ENCODE results near the gene KCNJ15. TPM values are rescaled to one million over a fixed set of nuclear protein-coding genes. Genes with fewer than 3 reads are reported as not detected.

The KCNJ15 gene
- total RNA-seq, 1 donor from 2014 or later: 27.5 TPM

DNA sequence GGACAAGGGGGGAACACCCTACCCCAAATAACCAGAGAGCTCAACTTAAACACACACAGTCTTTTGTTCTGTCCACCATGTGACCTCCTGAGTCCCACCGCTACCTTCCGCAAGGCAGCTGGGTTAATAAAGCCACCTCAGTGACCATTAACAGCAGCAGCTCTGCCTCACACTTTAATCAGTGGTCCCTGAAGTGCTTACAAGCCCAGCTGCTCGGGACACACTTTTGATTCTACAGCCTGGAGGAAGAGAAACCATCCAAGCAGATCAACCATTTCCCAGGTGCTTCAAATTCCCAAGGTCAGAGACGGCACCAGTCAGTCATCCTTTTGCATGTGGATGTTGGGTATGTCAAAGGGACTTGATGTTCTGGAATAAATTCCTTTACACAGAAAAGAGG is 70.1 kb downstream of the KCNJ15 start:
- Histone ChIP-seq H3K27me3 (ENCODE audit: control insufficient read depth, insufficient read depth, low read length) (no peaks in the 10 kb centered on the region), H3K4me3 (ENCODE audit: low read depth, low read length) (no peak overlapping the region), H3K36me3 (ENCODE audit: control insufficient read depth, insufficient read depth, low read length) (no peaks in the 10 kb centered on the region)
- DNase-seq (ENCODE audit: low read depth): no peak
- TF ChIP-seq CTCF (IDR thresholded peaks at IDR 0.05; ENCODE audit: insufficient read depth, low read length, poor library complexity, severe bottlenecking): no peak

DNA sequence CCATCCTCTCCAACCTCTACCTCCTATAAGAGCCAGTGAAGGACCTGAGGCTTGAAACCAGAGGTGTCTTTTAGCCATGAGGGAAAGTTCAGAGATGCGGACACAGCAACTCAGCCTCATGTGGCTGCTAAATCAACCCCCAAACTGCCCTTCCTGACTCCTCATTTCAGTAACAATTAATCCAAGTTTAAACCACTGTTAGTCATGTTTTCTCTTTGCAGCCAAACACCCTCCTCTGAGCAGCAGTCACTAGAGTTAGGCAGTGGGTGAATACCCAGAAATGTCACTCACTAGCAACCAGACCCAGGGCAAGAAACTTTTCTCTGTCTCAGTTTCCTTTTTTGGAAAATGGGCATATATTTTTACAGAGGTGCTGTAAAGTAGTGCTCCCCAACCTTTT is 71.2 kb downstream of the KCNJ15 start:
- Histone ChIP-seq H3K36me3 (ENCODE audit: control insufficient read depth, insufficient read depth, low read length) (no peaks in the 10 kb centered on the region), H3K27me3 (ENCODE audit: control insufficient read depth, insufficient read depth, low read length) (no peaks in the 10 kb centered on the region), H3K4me3 (ENCODE audit: low read depth, low read length) (no peak overlapping the region)
- DNase-seq (ENCODE audit: low read depth): no peak
- TF ChIP-seq CTCF (IDR thresholded peaks at IDR 0.05; ENCODE audit: insufficient read depth, low read length, poor library complexity, severe bottlenecking): no peak

- no peak for TF ChIP-seq CTCF (IDR thresholded peaks at IDR 0.05; ENCODE audit: insufficient read depth, low read length, poor library complexity, severe bottlenecking)
- no peaks in the 10 kb centered on the region for H3K27me3 ChIP-seq (ENCODE audit: control insufficient read depth, insufficient read depth, low read length)
- H3K4me3 ChIP-seq (ENCODE audit: low read depth, low read length): no peak overlapping the region
- no peak for DNase-seq (ENCODE audit: low read depth)
- no peaks in the 10 kb centered on the region for H3K36me3 ChIP-seq (ENCODE audit: control insufficient read depth, insufficient read depth, low read length)
Observed at GRCh38 chr21:38329162-38329561, 72.4 kb downstream of the KCNJ15 start.

DNA sequence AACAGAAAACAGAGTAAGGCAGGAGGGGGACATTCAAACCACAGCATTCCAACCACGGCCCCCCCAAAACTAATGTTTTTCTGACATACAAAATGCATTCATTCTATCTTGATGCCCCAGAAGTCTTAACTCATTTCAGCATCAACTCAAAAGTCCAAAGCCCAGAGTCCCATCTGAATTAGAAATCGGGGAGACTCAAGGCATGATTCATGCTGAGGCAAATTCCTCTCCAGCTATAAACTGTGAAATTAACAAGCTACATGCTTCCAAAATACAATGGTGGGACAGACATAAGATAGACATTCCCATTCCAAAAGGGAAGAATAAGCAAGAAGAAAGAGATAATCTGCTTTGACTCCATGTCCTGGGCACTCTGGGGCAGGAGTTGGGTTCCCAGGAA is 73.9 kb downstream of the KCNJ15 start:
- no peak for TF ChIP-seq CTCF (IDR thresholded peaks at IDR 0.05; ENCODE audit: insufficient read depth, low read length, poor library complexity, severe bottlenecking)
- no peaks in the 10 kb centered on the region for H3K36me3 ChIP-seq (ENCODE audit: control insufficient read depth, insufficient read depth, low read length)
- H3K27me3 ChIP-seq (ENCODE audit: control insufficient read depth, insufficient read depth, low read length): no peaks in the 10 kb centered on the region
- no peak overlapping the region for H3K4me3 ChIP-seq (ENCODE audit: low read depth, low read length)
- DNase-seq (ENCODE audit: low read depth): no peak

- TF ChIP-seq CTCF (IDR thresholded peaks at IDR 0.05; ENCODE audit: insufficient read depth, low read length, poor library complexity, severe bottlenecking): peak; percentile 15
- no peaks in the 10 kb centered on the region for H3K27me3 ChIP-seq (ENCODE audit: control insufficient read depth, insufficient read depth, low read length)
- no peak overlapping the region for H3K4me3 ChIP-seq (ENCODE audit: low read depth, low read length)
- H3K36me3 ChIP-seq (ENCODE audit: control insufficient read depth, insufficient read depth, low read length): no peaks in the 10 kb centered on the region
- no peak for DNase-seq (ENCODE audit: low read depth)
Observed at GRCh38 chr21:38333301-38334272, 76.8 kb downstream of the KCNJ15 start.
